Spleen (tissue), 11 donors: Measurements from ENCODE around the gene MMD2. TPM values are rescaled to one million over a fixed set of nuclear protein-coding genes. Genes with fewer than 3 reads are reported as not detected.
A peak's percentile ranks its signal among the peaks of the same experiment; 100 is the strongest.

Source experiments
- DNase-seq: peaks from one replicate; pipeline ENCODE4 v3.0.0-alpha.2; 2020
- H3K27ac ChIP-seq, 8 donors: fragments of 200-600 bp; sonication (generic) in 7 of 8; 1 replicate in 4 of 8; 2 replicates in 4 of 8; pipeline versions ENCODE4 v1.5.0 to v1.8.0; 2016 to 2021; ENCODE audit warnings: inconsistent platforms in 4 of 8, mild to moderate bottlenecking in 4 of 8, moderate library complexity in 1 of 8
- H3K27me3 ChIP-seq, 7 donors: fragments of 200-600 bp; sonication (generic) in 6 of 7; replicated peaks in 1 of 7; 1 replicate in 4 of 7; 2 replicates in 3 of 7; pipeline versions ENCODE4 v1.5.0 to v1.8.0; 2016 to 2021; ENCODE audit warnings: inconsistent platforms in 3 of 7, mild to moderate bottlenecking in 1 of 7
- H3K36me3 ChIP-seq, 6 donors: fragments of 200-600 bp; sonication (generic) in 5 of 6; 1 replicate in 4 of 6; 2 replicates in 2 of 6; pipeline versions ENCODE4 v1.5.0 to v1.8.0; 2016 to 2021; ENCODE audit warnings: inconsistent platforms in 2 of 6
- H3K4me1 ChIP-seq, 6 donors: fragments of 200-600 bp; sonication (generic) in 5 of 6; 1 replicate in 3 of 6; 2 replicates in 3 of 6; pipeline versions ENCODE4 v1.5.0 to v1.8.0; 2016 to 2021; ENCODE audit warnings: inconsistent platforms in 3 of 6
- H3K4me3 ChIP-seq, 8 donors: fragments of 200-600 bp; sonication (generic) in 7 of 8; 1 replicate in 4 of 8; 2 replicates in 4 of 8; pipeline versions ENCODE4 v1.5.0 to v1.8.0; 2016 to 2021; ENCODE audit warnings: inconsistent platforms in 4 of 8, mild to moderate bottlenecking in 4 of 8, moderate library complexity in 2 of 8
- H3K9me3 ChIP-seq, 8 donors: fragments of 200-600 bp; sonication (generic) in 7 of 8; 1 replicate in 4 of 8; 2 replicates in 4 of 8; pipeline versions ENCODE4 v1.5.0 to v1.8.0; 2016 to 2021; ENCODE audit warnings: inconsistent platforms in 4 of 8
- CTCF ChIP-seq, 11 experiments: fragments of 200-600 bp in 7 of 11; fragments of 450-650 bp in 4 of 11; sonication (generic) in 4 of 11; IDR thresholded peaks in 8 of 11; conservative IDR thresholded peaks in 3 of 11; 1 replicate in 7 of 11; 2 replicates in 4 of 11; pipeline versions ENCODE4 v1.4.0 to v1.8.0; 2016 to 2021; ENCODE audit warnings: antibody characterized with exemption in 11 of 11, inconsistent platforms in 4 of 11, mild to moderate bottlenecking in 1 of 11
- POLR2A ChIP-seq, 3 donors: fragments of 450-650 bp; IDR thresholded peaks; one replicate each; pipeline ENCODE4 v1.5.1; 2017; ENCODE audit warnings: antibody characterized with exemption in 3 of 3, mild to moderate bottlenecking in 1 of 3
- POLR2AphosphoS5 ChIP-seq, 3 donors: sonication (generic); formaldehyde crosslinking; IDR thresholded peaks; one replicate each; pipeline ENCODE4 v1.5.1; 2017; ENCODE audit warnings: antibody characterized with exemption in 3 of 3
- WGBS, 5 donors: extraction: QIAGEN DNeasy Blood & Tissue Kit in 3 of 5; methylation state at CpG; one replicate each; pipeline versions ENCODE4 v1.1.5 to v1.1.7; 2013 to 2018; 5-methylcytosine and 5-hydroxymethylcytosine counted together
- intact Hi-C: fragments of 100-400 bp; cut with DNase I; formaldehyde crosslinking; loops from one replicate; pipeline ENCODE4 v1.15.0; 2023; ENCODE audit warnings: low total_unique reads
- polyA plus RNA-seq, 3 donors: library from polyadenylated mRNA; stranded (reverse); fragments of 200-250 nt; gene quantifications; one replicate each; pipeline ENCODE4 v1.2.1, GENCODE V29; 2013
- total RNA-seq, 7 donors: library from RNA; depleted of rRNA in 3 of 7; stranded (reverse); fragments of >200 nt in 3 of 7; fragmentation: NEBNext Ultra II Directional in 4 of 7; extraction: Animal tissue kit (Norgen Biotek cat#: 25700) in 4 of 7; gene quantifications; one replicate each; pipeline versions ENCODE4 v1.1.0 to v1.2.1, GENCODE V29; 2016 to 2021
- donor health status: healthy with polysubstance abuse.
- donor health status: DM: no; HTN: no; CAD: no; lungs with moderate emphysema.
- donor health status: DM: no; HTN: no; CAD: no.
- donor health status: Bipolar disorder and iron deficiency.
- donor health status: healthy.
- donor health status: DM: no; HTN: no; CAD: no.
- donor health status: DM: yes; HTN: yes; CAD: no.

Gene MMD2
- total and polyA plus RNA-seq, 10 donors: not detected

DNA sequence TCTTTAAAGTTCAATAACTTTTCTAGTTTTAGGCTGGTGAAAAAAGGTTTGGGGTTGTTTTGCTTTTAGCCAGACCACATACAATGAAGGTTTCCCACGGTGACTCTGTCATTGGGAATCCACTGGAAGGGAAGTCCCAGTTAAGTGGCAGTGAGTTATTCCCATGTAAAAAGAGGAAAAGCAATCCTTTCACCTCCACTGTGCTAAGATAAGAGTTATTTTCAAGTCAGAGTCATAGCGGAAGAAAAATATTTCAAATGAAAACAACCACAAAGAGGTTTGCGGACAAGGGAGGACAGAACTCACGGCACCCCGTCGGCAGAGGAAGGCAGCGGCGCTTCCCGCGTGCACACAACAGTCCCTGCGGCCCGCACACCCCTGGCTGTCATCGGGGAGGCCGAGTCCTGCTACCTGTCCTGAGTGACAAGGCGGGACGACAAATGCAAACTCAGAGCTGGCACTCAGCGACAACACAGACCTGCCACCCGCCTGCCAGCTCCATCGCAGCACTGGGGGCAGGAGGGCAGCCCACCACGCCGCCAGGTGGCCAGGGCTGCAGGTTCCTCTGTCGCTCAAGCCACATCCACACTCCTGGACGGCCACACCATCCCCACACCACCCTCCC, 87.8 kb downstream of the MMD2 start:
- H3K4me3 ChIP-seq: no peak overlapping the region
- no peak for DNase-seq
- peaks cover 0 to 55% (median 10%) of the 10 kb centered on the region in 7 donors for H3K27me3 ChIP-seq
- no peaks in the 10 kb centered on the region for H3K4me1 ChIP-seq
- H3K36me3 ChIP-seq: no peaks in the 10 kb centered on the region
- H3K9me3 ChIP-seq: peaks cover 0 to 15% (median 0%) of the 10 kb centered on the region in 8 donors
- intact Hi-C loops: no loop called here
- H3K27ac ChIP-seq: no peak overlapping the region
- WGBS, 5 donors: 8 to 41% (median 31%) methylated on average over 14 to 23 of the region's 23 CpGs
- TF ChIP-seq CTCF (IDR thresholded peaks at IDR 0.05 in 8 of 11, conservative IDR thresholded peaks at IDR 0.05 in 3 of 11) (no peak), POLR2AphosphoS5 (IDR thresholded peaks at IDR 0.05) (no peak), POLR2A (IDR thresholded peaks at IDR 0.05) (no peak)

DNA sequence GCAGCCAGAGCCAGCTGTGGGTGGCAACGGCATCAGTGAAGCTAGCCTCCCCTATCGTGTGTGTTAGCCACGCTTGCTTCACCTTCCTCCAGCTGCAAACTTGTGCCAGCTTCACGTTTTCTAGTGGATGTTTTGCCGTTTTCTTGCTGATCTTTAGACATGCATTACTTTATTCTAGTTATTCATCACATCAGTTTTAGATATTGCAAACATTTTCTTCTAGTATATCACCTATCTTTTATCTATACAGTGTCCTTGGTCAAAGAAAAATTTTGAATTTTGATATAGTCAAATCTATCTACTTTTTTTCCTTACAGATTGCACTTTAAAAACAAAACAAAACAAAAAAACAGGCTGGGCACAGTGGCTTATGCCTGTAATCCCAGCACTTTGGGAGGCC, 90.5 kb downstream of the MMD2 start:
- Histone ChIP-seq H3K4me1 (no peaks in the 10 kb centered on the region), H3K9me3 (peaks cover 0 to 18% (median 0%) of the 10 kb centered on the region in 8 donors), H3K36me3 (no peaks in the 10 kb centered on the region), H3K4me3 (no peak overlapping the region), H3K27me3 (peaks cover 0 to 73% (median 10%) of the 10 kb centered on the region in 7 donors), H3K27ac (no peak overlapping the region)
- 78 to 94% (median 86%) methylated on average over 5 of the region's 5 CpGs for WGBS, 5 donors
- intact Hi-C loops: no loop called here
- DNase-seq: no peak
- TF ChIP-seq CTCF (IDR thresholded peaks at IDR 0.05 in 8 of 11, conservative IDR thresholded peaks at IDR 0.05 in 3 of 11): no peak
- TF ChIP-seq POLR2A (IDR thresholded peaks at IDR 0.05): no peak
- no peak for TF ChIP-seq POLR2AphosphoS5 (IDR thresholded peaks at IDR 0.05)

DNA sequence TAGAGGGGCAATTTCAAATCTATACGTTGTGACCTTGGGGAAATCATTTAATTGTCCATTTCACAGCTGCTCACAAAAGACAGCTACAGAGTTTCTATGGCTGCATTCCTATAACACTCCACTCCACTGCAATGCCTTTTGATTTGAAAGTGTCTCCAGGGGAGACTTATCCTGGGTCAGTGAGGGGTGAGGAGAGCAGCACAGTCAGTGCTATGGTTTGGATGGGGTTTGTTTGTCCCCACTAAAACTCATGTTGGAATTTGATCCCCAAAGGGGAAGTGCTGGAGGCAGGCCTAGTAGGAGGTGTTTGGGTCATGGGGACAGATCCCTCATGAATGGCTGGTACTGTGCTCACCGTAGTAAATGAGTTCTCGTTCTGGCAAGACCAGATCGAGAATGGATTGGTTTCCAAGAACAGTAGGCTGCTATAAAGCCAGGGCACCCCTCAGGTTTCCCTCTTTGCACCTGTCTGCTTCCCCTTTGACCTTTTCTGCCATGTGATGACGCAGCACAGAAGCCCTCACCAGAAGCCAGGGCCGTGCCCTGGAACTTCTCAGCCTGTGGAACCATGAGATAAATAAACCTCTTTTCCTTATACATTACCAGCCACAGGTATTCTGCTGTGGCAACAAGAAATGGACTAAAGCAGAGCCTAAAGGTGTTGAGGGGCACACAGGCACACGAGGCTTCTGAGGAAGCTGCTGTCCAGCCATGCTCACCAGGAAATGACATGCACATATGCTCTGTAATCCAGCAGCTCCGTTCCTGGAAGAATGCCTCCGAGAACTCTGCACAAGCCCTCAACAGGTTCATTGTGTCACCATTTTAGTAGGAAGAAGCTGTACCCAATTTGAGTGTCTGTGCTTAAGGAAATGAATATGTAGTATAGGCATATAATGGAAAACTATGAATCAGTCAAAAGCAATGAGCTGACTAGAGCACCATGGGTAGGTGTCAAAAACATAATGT, 92.2 kb downstream of the MMD2 start:
- H3K9me3 ChIP-seq: peaks cover 0 to 22% (median 0%) of the 10 kb centered on the region in 8 donors
- H3K27ac ChIP-seq: no peak overlapping the region
- WGBS, 5 donors: 69 to 84% (median 77%) methylated on average over 9 of the region's 9 CpGs
- peaks cover 0 to 3% (median 0%) of the 10 kb centered on the region in 6 donors for H3K4me1 ChIP-seq
- H3K27me3 ChIP-seq: peaks cover 0 to 73% (median 17%) of the 10 kb centered on the region in 7 donors
- no peak for DNase-seq
- no peaks in the 10 kb centered on the region for H3K36me3 ChIP-seq
- intact Hi-C loops: no loop called here
- no peak overlapping the region for H3K4me3 ChIP-seq
- TF ChIP-seq CTCF (IDR thresholded peaks at IDR 0.05 in 8 of 11, conservative IDR thresholded peaks at IDR 0.05 in 3 of 11): no peak
- TF ChIP-seq POLR2A (IDR thresholded peaks at IDR 0.05): no peak
- TF ChIP-seq POLR2AphosphoS5 (IDR thresholded peaks at IDR 0.05): no peak

DNA sequence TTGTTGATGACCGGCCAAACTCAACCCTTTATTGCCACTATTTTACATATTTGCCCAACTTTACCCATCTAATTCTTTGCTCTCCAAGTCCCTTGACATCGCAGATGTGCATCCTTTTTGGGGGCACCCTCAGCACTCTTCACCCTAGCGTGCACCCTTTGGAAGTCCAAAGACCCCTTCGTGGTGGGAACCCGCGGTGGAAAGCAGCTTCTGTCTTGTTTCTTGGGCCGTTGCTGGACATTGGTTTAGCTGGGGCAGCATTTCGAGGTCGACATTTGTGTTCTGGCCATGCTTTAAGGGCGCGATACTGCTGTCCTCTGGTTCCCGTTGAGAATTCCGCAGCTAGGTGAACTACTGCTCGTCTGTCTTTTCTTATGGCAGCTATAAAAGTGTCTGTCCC, 96.8 kb downstream of the MMD2 start:
- peak overlapping the region in 2 of 8 donors; percentile 47 to 65 for H3K27ac ChIP-seq
- peaks cover 0 to 59% (median 13%) of the 10 kb centered on the region in 7 donors for H3K27me3 ChIP-seq
- WGBS, 5 donors: 82 to 87% (median 86%) methylated on average over 14 of the region's 14 CpGs
- no peak for TF ChIP-seq POLR2AphosphoS5 (IDR thresholded peaks at IDR 0.05)
- TF ChIP-seq POLR2A (IDR thresholded peaks at IDR 0.05): no peak
- no peak for TF ChIP-seq CTCF (IDR thresholded peaks at IDR 0.05 in 8 of 11, conservative IDR thresholded peaks at IDR 0.05 in 3 of 11)
- no peaks in the 10 kb centered on the region for H3K36me3 ChIP-seq
- peaks cover 0 to 6% (median 0%) of the 10 kb centered on the region in 6 donors for H3K4me1 ChIP-seq
- intact Hi-C loops: no loop called here
- H3K4me3 ChIP-seq: peak overlapping the region in 6 of 8 donors; percentile 10 to 61 (median 31)
- no peak for DNase-seq
- H3K9me3 ChIP-seq: peaks cover 0 to 14% (median 0%) of the 10 kb centered on the region in 8 donors
